H9 (cell line): ENCODE data around the gene CRACDL. TPM values are rescaled to one million over a fixed set of nuclear protein-coding genes. Genes with fewer than 3 reads are reported as not detected.

Experiments
- DNase-seq: peaks from one replicate; pipeline ENCODE4 v3.0.0-alpha.2; 2017
- H2AFZ ChIP-seq: one replicate; pipeline ENCODE4 v1.6.1; 2013; ENCODE audit warnings: mild to moderate bottlenecking, low read length, control low read depth, moderate library complexity
- H2AK5ac ChIP-seq: 2 replicates; pipeline ENCODE4 v1.6.1; 2013; ENCODE audit warnings: low read length, control low read depth, mixed read lengths; ENCODE audit not compliant: insufficient read length
- H2BK120ac ChIP-seq: one replicate; pipeline ENCODE4 v1.6.1; 2013; ENCODE audit warnings: low read depth, mild to moderate bottlenecking, low read length, control low read depth, inconsistent platforms; ENCODE audit not compliant: poor library complexity, severe bottlenecking
- H2BK12ac ChIP-seq: 2 replicates; pipeline ENCODE4 v1.6.1; 2013; ENCODE audit warnings: low read length, control low read depth, mixed read lengths, low read depth; ENCODE audit not compliant: insufficient read length
- H2BK15ac ChIP-seq: 2 replicates; pipeline ENCODE4 v1.6.1; 2013; ENCODE audit warnings: low read depth, low read length, control low read depth
- H2BK20ac ChIP-seq: one replicate; pipeline ENCODE4 v1.6.1; 2013; ENCODE audit warnings: low read depth, mild to moderate bottlenecking, low read length, control low read depth, inconsistent platforms; ENCODE audit not compliant: poor library complexity, severe bottlenecking
- H2BK5ac ChIP-seq: 2 replicates; pipeline ENCODE4 v1.6.1; 2013; ENCODE audit warnings: low read length, control low read depth, mixed read lengths; ENCODE audit not compliant: insufficient read length
- H3K14ac ChIP-seq: 2 replicates; pipeline ENCODE4 v1.6.1; 2013; ENCODE audit warnings: low read length, control low read depth; ENCODE audit not compliant: insufficient read depth
- H3K18ac ChIP-seq: 2 replicates; pipeline ENCODE4 v1.6.1; 2013; ENCODE audit warnings: low read depth, mild to moderate bottlenecking, mixed read lengths, low read length, control low read depth; ENCODE audit not compliant: insufficient read length
- H3K23ac ChIP-seq: 2 replicates; pipeline ENCODE4 v1.6.1; 2013; ENCODE audit warnings: low read length, control low read depth, mixed read lengths, low read depth; ENCODE audit not compliant: insufficient read length
- H3K23me2 ChIP-seq: 2 replicates; pipeline ENCODE4 v1.6.1; 2013; ENCODE audit warnings: low read depth, mild to moderate bottlenecking, mixed read lengths, low read length, control low read depth; ENCODE audit not compliant: insufficient read length, poor library complexity, severe bottlenecking
- H3K27ac ChIP-seq: 2 replicates; pipeline ENCODE4 v1.5.1; 2013; ENCODE audit warnings: low read length, control low read depth, mixed read lengths, low read depth; ENCODE audit not compliant: insufficient read length
- H3K27me3 ChIP-seq: 2 replicates; pipeline ENCODE4 v1.6.1; 2013; ENCODE audit warnings: low read length, control low read depth, inconsistent platforms; ENCODE audit not compliant: insufficient read depth
- H3K4ac ChIP-seq: 2 replicates; pipeline ENCODE4 v1.6.1; 2013; ENCODE audit warnings: low read depth, mild to moderate bottlenecking, control low read depth, inconsistent platforms, low read length, moderate library complexity
- H3K4me1 ChIP-seq: 2 replicates; pipeline ENCODE4 v1.6.1; 2013; ENCODE audit warnings: low read length, control low read depth, inconsistent platforms; ENCODE audit not compliant: insufficient read depth
- H3K4me2 ChIP-seq: 2 replicates; pipeline ENCODE4 v1.6.1; 2013; ENCODE audit warnings: low read length, control low read depth, mixed read lengths; ENCODE audit not compliant: insufficient read length, insufficient read depth
- H3K56ac ChIP-seq: 2 replicates; pipeline ENCODE4 v1.6.1; 2013; ENCODE audit warnings: low read depth, mild to moderate bottlenecking, mixed read lengths, low read length, control low read depth; ENCODE audit not compliant: insufficient read length
- H3K79me1 ChIP-seq: 2 replicates; pipeline ENCODE4 v1.6.1; 2013; ENCODE audit warnings: low read depth, mild to moderate bottlenecking, moderate library complexity, low read length, control low read depth, inconsistent platforms; ENCODE audit not compliant: insufficient read depth, poor library complexity, severe bottlenecking
- H3K79me2 ChIP-seq: 2 replicates; pipeline ENCODE4 v1.6.1; 2013; ENCODE audit warnings: low read length, control low read depth, inconsistent platforms; ENCODE audit not compliant: insufficient read depth
- H3K9ac ChIP-seq: 2 replicates; pipeline ENCODE4 v1.6.1; 2013; ENCODE audit warnings: low read length, control low read depth, mixed read lengths; ENCODE audit not compliant: insufficient read length; ENCODE audit errors: extremely low read depth
- H3K9me3 ChIP-seq: one replicate; pipeline ENCODE4 v1.6.1; 2013; ENCODE audit warnings: low read depth, low read length, inconsistent platforms; ENCODE audit not compliant: control insufficient read depth
- H3T11ph ChIP-seq: one replicate; pipeline ENCODE4 v1.6.1; 2013; ENCODE audit warnings: mild to moderate bottlenecking, low read length, control low read depth, inconsistent platforms
- H4K20me1 ChIP-seq: one replicate; pipeline ENCODE4 v1.6.1; 2013; ENCODE audit not compliant: control insufficient read depth, insufficient read length, insufficient read depth
- H4K5ac ChIP-seq: 2 replicates; pipeline ENCODE4 v1.6.1; 2013; ENCODE audit warnings: low read depth, mild to moderate bottlenecking, mixed read lengths, low read length, control low read depth; ENCODE audit not compliant: insufficient read length
- H4K8ac ChIP-seq: replicated peaks from 2 replicates; pipeline ENCODE4 v1.6.1; 2013; ENCODE audit warnings: low read length, control low read depth, mixed read lengths, low read depth; ENCODE audit not compliant: insufficient read length
- H4K91ac ChIP-seq: 2 replicates; pipeline ENCODE4 v1.6.1; 2013; ENCODE audit warnings: low read depth, mild to moderate bottlenecking, moderate library complexity, mixed read lengths, low read length, control low read depth; ENCODE audit not compliant: insufficient read length
- H3K27ac Mint-ChIP-seq, 3 experiments: 2 replicates in 2 of 3; 3 replicates in 1 of 3; pipeline ENCODE4 v1.8.0; 2020 to 2021; ENCODE audit warnings: mixed read lengths in 3 of 3, mild to moderate bottlenecking in 1 of 3, moderate library complexity in 1 of 3
- H3K27me3 Mint-ChIP-seq: 2 replicates; pipeline ENCODE4 v1.8.0; 2021; ENCODE audit warnings: low read depth, mild to moderate bottlenecking, moderate library complexity, mixed read lengths
- H3K36me3 Mint-ChIP-seq, 3 experiments: 2 replicates in 2 of 3; 3 replicates in 1 of 3; pipeline ENCODE4 v1.8.0; 2020 to 2021; ENCODE audit warnings: low read depth in 3 of 3, mixed read lengths in 3 of 3; ENCODE audit not compliant: insufficient read depth in 1 of 3
- H3K4me1 Mint-ChIP-seq, 2 experiments: 2 replicates each; pipeline ENCODE4 v1.8.0; 2020; ENCODE audit warnings: mixed read lengths in 2 of 2
- H3K4me3 Mint-ChIP-seq, 2 experiments: 2 replicates in 1 of 2; 3 replicates in 1 of 2; pipeline ENCODE4 v1.8.0; 2020 to 2021; ENCODE audit warnings: mild to moderate bottlenecking in 2 of 2, mixed read lengths in 2 of 2, moderate library complexity in 1 of 2
- H3K9me3 Mint-ChIP-seq, 2 experiments: 2 replicates in 1 of 2; 3 replicates in 1 of 2; pipeline ENCODE4 v1.8.0; 2020; ENCODE audit warnings: mild to moderate bottlenecking in 2 of 2, mixed read lengths in 2 of 2, moderate library complexity in 1 of 2
- WGBS: extraction: QIAGEN DNeasy Blood & Tissue Kit; methylation state at CpG from one replicate; pipeline ENCODE4 v1.1.7; 2013; ENCODE audit warnings: missing lambda C conversion rate, low lambda C conversion rate, mixed read lengths; ENCODE audit not compliant: insufficient read length; ENCODE audit errors: extremely low coverage; 5-methylcytosine and 5-hydroxymethylcytosine counted together
- total RNA-seq: library from RNA; stranded (reverse); gene quantifications from 2 replicates; pipeline ENCODE4 v1.2.1, GENCODE V29; 2021
- TF ChIP-seq, protein P1 (sequence below): fragments of 200-600 bp; sonication (generic); conservative IDR thresholded peaks from 3 replicates; pipeline ENCODE4 v1.8.0; 2021; ENCODE audit warnings: antibody characterized with exemption, mild to moderate bottlenecking

CRACDL gene
- total RNA-seq, 1 experiment from 2014 or later = 0.48 TPM

DNA sequence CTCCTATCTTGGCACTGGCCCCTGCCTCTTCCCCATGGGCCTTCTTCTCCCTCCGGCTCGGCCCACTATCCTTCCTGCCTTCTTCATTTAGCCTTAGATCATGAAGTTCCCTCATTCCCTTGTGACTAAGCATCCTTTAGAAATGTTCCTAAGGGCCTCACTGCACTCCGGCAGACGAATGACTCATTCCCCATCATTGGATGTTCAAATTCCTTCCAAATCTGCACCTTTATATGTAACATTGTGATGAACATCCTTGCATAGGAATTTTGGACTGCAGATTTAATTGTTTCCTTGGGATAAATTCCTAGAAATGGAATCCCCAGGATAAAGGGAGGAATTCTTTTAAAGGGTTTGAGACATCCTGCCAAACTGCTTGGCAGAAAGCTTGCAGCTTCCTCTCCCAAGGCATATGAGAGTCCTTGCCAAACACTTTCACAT, 19.0 kb downstream of the CRACDL start:
- no peaks in the 10 kb centered on the region for H3K23me2 ChIP-seq
- H3K4ac ChIP-seq = no peak overlapping the region
- H3K18ac ChIP-seq = no peak overlapping the region
- no peak overlapping the region for H2AFZ ChIP-seq
- Mint-ChIP-seq H3K9me3 (no peaks in the 10 kb centered on the region), H3K27ac (no peak overlapping the region), H3K27me3 (peaks cover 3% of the 10 kb centered on the region), H3K36me3 (no peaks in the 10 kb centered on the region), H3K4me3 (no peak overlapping the region), H3K4me1 (peaks cover 0 to 9% of the 10 kb centered on the region in 2 experiments; a peak in 2 of 4 replicates)
- no peak for DNase-seq
- H3K27ac ChIP-seq = no peak overlapping the region
- H2AK5ac ChIP-seq = no peak overlapping the region
- H3K56ac ChIP-seq = no peak overlapping the region
- no peaks in the 10 kb centered on the region for H3K79me1 ChIP-seq
- H3K9ac ChIP-seq = no peak overlapping the region
- no peak overlapping the region for H3K4me2 ChIP-seq
- no peak overlapping the region for H2BK5ac ChIP-seq
- H2BK20ac ChIP-seq = no peak overlapping the region
- no peak overlapping the region for H3K14ac ChIP-seq
- H3T11ph ChIP-seq = no peak overlapping the region
- no peaks in the 10 kb centered on the region for H3K4me1 ChIP-seq
- no peaks in the 10 kb centered on the region for H3K79me2 ChIP-seq
- H4K5ac ChIP-seq = no peak overlapping the region
- no peak overlapping the region for H2BK15ac ChIP-seq
- H3K23ac ChIP-seq = no peak overlapping the region
- TF ChIP-seq, protein P1, sequence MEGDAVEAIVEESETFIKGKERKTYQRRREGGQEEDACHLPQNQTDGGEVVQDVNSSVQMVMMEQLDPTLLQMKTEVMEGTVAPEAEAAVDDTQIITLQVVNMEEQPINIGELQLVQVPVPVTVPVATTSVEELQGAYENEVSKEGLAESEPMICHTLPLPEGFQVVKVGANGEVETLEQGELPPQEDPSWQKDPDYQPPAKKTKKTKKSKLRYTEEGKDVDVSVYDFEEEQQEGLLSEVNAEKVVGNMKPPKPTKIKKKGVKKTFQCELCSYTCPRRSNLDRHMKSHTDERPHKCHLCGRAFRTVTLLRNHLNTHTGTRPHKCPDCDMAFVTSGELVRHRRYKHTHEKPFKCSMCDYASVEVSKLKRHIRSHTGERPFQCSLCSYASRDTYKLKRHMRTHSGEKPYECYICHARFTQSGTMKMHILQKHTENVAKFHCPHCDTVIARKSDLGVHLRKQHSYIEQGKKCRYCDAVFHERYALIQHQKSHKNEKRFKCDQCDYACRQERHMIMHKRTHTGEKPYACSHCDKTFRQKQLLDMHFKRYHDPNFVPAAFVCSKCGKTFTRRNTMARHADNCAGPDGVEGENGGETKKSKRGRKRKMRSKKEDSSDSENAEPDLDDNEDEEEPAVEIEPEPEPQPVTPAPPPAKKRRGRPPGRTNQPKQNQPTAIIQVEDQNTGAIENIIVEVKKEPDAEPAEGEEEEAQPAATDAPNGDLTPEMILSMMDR = no peak
- no CpG with 5 or more reads among the region's 4 CpGs for WGBS
- H2BK12ac ChIP-seq = no peak overlapping the region
- no peaks in the 10 kb centered on the region for H3K27me3 ChIP-seq
- no peak overlapping the region for H2BK120ac ChIP-seq
- no peak overlapping the region for H4K91ac ChIP-seq
- H4K8ac ChIP-seq = no peak overlapping the region
- no peaks in the 10 kb centered on the region for H4K20me1 ChIP-seq
- H3K9me3 ChIP-seq = no peaks in the 10 kb centered on the region
